Measurements from ENCODE around the gene FANCM.

Gene FANCM

GRCh38 chr14:45135156-45135555 lies 574 bp upstream of the FANCM start:
- TF ChIP-seq ZNF518A (tag by site-specific recombination; conservative IDR thresholded peaks at IDR 0.05; ENCODE audit: low read depth), result no peak
- TF ChIP-seq FEZF1 (tag by site-specific recombination; IDR thresholded peaks at IDR 0.05), result no peak
- no peak for TF ChIP-seq TSHZ1 (tag by site-specific recombination; IDR thresholded peaks at IDR 0.05; ENCODE audit: borderline replicate concordance)
- TF ChIP-seq ZNF623 (tag by site-specific recombination; IDR thresholded peaks at IDR 0.05), result no peak
- no peak for TF ChIP-seq TRIM28 (IDR thresholded peaks at IDR 0.05; ENCODE audit: borderline replicate concordance, low read length)
- no peak for TF ChIP-seq ZNF174 (tag by site-specific recombination; IDR thresholded peaks at IDR 0.05)
- ChIA-PET POLR2A (interaction anchor here (0.6 to 4.0 kb wide), 5 partner anchors 12 to 173 kb away, joined by 3 to 22 read pairs (median 5); partner anchors contain the start of genes KLHL28, MIS18BP1, PRPF39 and TOGARAM1), CTCF (interaction anchor here (1.4 kb wide), 1 partner anchor 222 kb away, joined by 7 read pairs; no protein-coding TSS in a partner anchor)
- Histone ChIP-seq H3K27ac (ENCODE audit: extremely low read depth, low read depth, low read length) (peak overlapping the region; percentile 60), H3K4me3 (ENCODE audit: low read depth, low read length) (peak overlapping the region; percentile 50), H3K36me3 (ENCODE audit: control insufficient read depth in 2 of 2, insufficient read depth in 1 of 2, low read length in 2 of 2) (peaks cover 4 to 12% of the 10 kb centered on the region in 2 experiments), H3K9me3 (ENCODE audit: control insufficient read depth, insufficient read depth, low read depth, low read length) (no peaks in the 10 kb centered on the region), H3K4me1 (ENCODE audit: control insufficient read depth, insufficient read depth, low read length) (peaks cover 9% of the 10 kb centered on the region; the same call in 1 of the 2 replicates)

- Histone ChIP-seq H3K9me3 (ENCODE audit: control insufficient read depth, insufficient read depth, low read depth, low read length) (no peaks in the 10 kb centered on the region), H3K4me1 (ENCODE audit: control insufficient read depth, insufficient read depth, low read length) (0 out of 2 replicates have a peak, but pooled peaks cover 6% of the 10 kb centered on the region), H3K36me3 (ENCODE audit: control insufficient read depth in 2 of 2, insufficient read depth in 1 of 2, low read length in 2 of 2) (peaks cover 0 to 8% of the 10 kb centered on the region in 2 experiments; a peak in 1 of 3 replicates), H3K27ac (ENCODE audit: extremely low read depth, low read depth, low read length) (peak overlapping the region; percentile 73), H3K4me3 (ENCODE audit: low read depth, low read length) (peak overlapping the region; percentile 97)
- CTCF ChIA-PET, result interaction anchor here (1.4 to 1.5 kb wide), 2 partner anchors 117 to 132 kb away, joined by 3 to 6 read pairs; partner anchors contain the start of gene MIS18BP1
- TF ChIP-seq ZNF121 (tag by site-specific recombination; IDR thresholded peaks at IDR 0.05), result no peak
- no peak for TF ChIP-seq ZNF561 (tag by site-specific recombination; IDR thresholded peaks at IDR 0.05; ENCODE audit: borderline replicate concordance)
- no peak for TF ChIP-seq ZNF354C (tag by site-specific recombination; IDR thresholded peaks at IDR 0.05; ENCODE audit: borderline replicate concordance, low read depth)
- TF ChIP-seq ZNF792 (tag by site-specific recombination; IDR thresholded peaks at IDR 0.05), result no peak
- no peak for TF ChIP-seq ZNF785 (tag by site-specific recombination; IDR thresholded peaks at IDR 0.05)
- no peak for TF ChIP-seq ZNF23 (tag by site-specific recombination; IDR thresholded peaks at IDR 0.05; ENCODE audit: borderline replicate concordance)
- TF ChIP-seq ZNF146 (tag by site-specific recombination; IDR thresholded peaks at IDR 0.05), result no peak
- no peak for TF ChIP-seq BCL11A (tag by site-specific recombination; IDR thresholded peaks at IDR 0.05; ENCODE audit: low read depth)
- no peak for TF ChIP-seq ZNF600 (tag by site-specific recombination; IDR thresholded peaks at IDR 0.05)
- POLR2A ChIA-PET, result interaction anchor here (0.9 to 4.0 kb wide), 2 partner anchors 13 to 174 kb away, joined by 3 to 22 read pairs; partner anchors contain the start of genes KLHL28 and TOGARAM1
Observed at GRCh38 chr14:45136399-45136798, 669 bp downstream of the FANCM start.

Data from HEK293 (cell line).